Stimulated activated CD4-positive, alpha-beta T cell treated with anti-CD3 and anti-CD28 coated beads, TNF-alpha, amount 100 ng/mL, for 1 hour (primary cell): ENCODE measurements around the gene CD9.

Source experiments
- DNase-seq, 3 donors: peaks; one replicate each; pipeline ENCODE4 v3.0.0-alpha.2; 2020; ENCODE audit warnings: low read depth in 3 of 3, low spot score in 1 of 3

CD9 gene

DNA sequence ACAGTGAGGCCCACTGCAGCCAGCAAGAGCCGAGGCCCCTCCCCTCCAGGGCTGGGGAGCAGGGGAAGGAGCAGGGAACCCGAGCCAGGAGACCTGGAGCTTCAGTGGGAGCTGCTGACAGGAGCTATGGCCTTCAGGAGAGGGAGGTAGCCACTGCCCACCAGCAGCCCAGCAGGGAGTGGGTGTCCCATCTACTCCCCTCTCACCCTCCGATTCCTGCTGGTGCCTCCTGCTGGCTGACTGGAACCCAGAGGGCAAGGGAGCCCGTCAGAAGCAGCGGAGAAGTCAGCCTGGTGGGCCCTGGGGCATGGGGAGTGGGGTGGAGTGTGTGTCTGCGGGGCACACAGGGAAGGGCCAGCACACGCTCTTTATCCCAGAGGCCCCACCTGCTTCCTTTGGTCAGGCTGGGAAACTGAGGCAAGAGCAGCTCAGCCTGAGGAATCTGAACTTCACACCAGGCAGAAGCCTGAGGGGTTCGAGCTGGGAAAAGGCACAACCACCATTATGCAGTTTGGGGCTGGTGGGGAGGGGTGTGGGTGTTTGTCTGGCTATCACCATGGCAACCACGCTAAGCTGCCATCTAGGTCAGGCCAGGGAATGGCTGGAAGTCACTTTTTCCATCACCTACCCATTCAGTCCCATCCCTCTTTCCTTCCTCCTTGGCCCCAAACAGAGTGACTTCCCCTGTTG is 73.5 kb downstream of the CD9 start:
- DNase-seq, result no peak

DNA sequence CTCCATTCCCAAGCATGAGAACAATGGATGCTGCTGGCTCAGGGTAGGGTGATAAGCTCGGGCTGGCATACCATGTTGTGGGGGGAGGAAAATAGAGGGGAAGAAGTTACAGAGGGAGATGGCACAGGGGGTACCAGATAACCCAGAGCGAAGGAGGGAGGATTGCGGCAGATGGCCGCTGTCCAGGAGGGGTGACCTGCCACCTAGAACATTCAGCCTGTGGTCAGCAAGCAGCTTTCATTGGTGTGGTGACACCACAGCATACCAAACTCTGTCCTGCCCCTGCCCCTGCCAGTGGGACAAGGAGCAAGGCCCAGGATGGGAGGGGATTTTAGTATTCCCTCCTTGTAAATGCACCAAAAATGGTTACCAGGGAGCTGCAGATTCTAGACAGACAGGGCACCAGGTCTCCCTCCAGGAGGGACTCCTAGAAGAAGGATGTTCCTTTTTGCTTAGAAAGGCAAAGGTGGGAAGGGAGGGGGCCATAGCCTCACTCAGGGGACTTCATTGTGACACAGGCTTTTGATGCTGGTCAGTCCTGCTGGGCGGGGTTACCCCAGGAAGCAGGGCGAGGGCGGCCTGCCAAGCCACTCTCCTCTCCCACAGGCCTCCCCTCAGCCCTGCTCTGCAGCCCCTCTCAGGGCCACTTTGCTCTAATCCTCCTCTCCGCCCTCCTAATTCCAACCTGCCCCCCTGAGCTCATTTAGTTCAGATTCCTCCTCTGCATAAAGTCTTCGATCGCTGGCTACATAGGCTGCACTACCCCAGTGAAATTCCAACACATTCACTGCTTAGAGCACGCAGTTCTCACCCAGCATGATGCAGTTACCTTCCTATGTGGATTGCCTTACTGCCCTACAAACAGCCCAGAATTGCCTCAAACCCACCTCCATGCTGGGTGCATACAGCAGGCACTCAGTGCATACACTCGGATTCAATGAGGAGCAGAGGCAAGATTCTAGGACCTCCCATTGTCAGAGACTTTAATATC is 74.3 kb downstream of the CD9 start:
- DNase-seq, result no peak

DNA sequence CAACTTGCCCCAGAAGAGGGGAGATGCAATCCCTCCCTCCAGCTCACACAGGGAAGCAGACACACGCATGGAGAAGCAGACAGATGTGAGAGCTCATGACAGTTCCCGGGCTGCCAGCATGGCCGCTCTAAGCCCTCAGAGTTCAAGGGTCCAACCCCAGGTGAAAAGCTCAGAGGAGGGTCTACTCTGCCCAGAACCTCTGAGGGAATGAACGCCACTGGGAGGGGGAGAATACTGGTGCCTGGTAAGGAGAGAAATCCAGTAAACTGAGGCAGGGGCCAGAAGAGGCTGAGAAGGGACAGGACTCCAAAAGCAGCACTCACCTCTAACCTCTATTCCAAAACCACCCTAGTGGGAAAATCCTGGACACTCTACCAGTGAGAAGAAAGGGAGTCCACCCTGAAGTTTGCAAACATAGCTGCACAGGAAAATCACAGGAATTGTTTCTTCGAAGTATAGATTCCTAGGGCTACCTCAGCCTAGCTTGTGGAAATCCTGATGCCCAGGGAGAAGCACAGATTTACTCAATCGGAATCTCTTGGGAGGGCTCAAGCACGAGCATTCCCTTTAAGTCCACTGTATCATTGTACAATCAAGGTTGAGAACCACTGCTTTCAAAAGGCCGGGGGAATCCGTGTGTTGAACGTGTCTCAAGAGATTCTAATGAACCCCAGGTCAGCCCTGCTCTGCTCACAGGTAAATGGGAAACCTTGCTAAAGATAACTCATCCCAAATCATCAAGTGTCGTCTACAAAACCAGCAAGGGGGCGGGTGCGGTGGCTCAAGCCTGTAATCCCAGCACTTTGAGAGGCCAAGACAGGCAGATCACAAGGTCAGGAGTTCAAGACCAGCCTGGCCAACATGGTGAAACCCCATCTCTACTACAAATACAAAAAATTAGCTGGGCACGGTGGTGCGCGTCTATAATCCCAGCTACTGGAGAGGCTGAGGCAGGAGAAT is 76.0 kb downstream of the CD9 start:
- no peak for DNase-seq

DNA sequence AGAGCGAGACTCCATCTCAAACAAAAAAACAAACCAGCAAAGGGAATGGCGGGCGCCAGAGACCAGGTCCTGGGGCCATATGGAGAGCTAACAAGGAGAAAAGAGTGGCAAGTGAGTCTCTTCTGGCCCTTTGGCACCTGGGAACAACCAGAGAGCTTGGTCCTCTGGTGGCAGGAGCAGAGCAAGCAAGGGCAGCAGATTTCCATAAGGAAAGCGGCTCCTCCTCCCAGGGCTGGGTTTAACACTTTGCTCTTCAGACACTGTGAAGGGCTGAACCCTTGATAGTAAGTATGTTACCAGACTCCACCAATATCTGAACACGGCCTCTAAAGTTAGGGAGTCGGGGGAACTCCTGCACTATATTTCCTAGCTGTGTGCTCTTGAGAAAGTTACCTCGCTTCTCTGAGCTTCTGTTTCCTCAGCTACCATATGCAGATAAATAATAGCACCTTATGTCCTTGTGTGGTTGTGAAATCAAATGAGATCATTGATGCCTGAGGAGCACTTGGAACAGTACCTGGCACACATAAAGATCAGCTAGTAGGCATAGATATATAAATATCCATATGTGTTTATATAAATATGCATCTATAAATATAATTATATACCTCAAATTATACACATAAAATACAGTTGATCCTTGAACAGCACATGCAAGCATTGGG is 76.9 kb downstream of the CD9 start:
- no peak for DNase-seq

DNA sequence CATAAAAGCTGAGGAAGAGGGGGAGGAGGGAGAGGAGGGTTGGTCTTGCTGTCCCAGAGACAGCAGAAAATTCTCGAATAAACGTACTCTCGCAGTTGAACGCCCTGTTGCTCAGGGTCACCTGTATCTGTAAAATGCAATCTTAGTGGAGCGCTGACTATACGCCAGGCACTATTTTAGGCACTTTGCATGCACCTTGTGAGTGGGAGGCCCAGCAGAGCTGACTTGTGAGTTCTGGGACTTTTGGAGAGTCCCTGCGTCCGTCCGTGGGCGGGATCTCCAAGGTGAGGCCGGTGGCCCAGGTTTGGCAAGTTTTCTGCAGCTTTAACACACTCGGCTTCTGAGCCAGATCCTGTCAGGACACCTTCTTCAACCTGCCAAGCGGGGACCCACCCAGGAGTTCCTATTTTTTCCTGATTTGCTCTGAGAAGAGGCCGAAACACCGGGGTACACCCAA is 77.8 kb downstream of the CD9 start:
- DNase-seq, result peak in 1 of 3 donors; percentile 38

DNA sequence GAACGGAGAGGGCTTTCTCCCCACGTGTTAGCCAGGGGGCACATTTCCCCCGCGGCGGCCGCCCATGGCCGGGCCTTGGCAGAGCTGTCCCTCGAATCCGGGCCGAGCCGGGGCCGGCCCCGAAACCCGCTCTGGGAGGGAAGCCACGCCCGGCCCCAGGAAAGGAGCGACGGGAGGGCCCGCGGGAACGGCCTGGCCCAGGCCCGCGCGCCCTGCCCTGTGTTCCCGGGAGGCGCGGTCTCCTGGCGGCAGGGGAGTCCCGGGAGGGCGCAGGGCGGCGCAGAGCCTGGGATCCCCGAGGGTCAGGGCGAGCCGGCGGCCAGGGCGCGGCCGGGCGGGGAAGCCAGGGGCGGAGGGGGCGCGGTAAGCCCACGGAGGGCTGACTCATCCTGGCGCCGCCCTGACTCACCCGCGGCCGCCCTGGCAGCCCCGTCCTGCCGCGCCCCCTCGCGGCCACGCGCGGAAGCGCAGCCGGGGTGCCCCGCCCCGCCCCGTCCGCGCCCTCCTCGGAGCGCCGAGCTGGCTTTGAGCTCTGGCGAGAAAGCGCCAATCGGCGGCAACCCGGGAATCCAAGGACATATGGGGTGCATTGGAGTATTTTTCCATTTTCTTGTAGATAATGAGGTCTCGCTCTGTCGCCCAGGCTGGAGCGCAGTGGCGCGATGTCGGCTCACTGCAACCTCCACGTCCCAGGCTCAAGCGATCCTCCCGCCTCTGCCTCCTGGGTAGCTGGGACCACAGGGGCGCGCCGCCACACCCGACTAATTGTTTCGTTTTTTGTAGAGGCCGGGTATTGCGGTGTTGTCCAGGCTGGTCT is 78.4 kb downstream of the CD9 start:
- peak; percentile 38 to 89 (median 77) for DNase-seq

DNA sequence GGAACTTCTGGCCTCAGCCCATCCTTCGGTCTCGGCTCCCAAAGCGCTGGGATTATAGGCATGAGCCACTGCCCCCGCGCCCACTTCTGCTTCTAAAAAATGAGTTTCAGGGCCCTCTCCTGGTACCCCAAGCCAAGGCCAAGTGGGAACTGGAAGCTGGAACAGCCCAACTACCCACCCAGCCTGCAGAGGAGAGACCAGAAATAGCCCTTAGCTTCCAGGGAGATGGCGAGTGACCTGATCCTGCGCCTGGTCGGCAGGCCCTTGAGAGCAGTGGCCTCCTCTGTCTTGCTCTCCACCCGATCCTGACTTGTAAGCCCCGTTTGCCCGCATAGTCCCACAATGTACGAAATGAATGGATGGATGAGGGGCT is 79.0 kb downstream of the CD9 start:
- no peak for DNase-seq

DNA sequence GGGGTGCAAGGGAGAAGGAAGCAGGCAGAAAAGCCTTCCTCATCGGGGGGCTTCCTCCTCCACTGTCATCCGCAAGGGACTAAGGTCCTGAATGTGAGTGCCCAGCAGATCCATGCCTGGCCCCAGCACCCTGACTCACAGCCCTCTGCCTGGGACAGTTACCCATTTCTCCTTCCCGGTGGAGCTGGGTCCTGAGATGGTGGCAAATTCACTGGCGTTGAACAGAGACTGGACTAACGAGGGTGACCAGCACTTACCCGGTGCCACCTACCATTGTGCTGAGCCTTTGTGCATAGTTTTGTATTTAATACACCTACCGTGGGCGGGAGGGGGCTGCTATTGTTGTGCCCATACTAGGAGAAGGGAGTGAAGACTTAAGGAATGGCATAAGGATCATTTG is 79.4 kb downstream of the CD9 start:
- no peak for DNase-seq

DNA sequence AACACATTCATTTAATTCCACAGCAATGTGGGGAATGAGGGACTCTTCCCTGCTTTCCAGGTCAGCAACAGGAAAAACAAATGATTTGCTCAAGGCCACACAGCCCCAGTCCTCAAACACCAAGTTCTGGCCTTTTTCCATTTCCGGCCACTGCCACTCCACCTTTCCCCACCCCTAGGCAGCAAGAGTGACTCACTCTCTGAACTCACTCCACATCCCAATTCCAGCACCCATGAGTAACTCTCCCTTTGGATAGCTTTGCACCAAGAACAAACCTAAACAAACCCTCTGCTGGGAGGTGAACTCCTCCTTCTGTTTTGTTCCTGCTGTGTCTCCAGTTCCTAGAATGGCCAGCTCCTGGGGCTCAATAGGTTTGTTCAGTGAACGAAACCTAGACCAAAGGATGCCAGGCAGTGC is 79.9 kb downstream of the CD9 start:
- DNase-seq, result no peak

DNA sequence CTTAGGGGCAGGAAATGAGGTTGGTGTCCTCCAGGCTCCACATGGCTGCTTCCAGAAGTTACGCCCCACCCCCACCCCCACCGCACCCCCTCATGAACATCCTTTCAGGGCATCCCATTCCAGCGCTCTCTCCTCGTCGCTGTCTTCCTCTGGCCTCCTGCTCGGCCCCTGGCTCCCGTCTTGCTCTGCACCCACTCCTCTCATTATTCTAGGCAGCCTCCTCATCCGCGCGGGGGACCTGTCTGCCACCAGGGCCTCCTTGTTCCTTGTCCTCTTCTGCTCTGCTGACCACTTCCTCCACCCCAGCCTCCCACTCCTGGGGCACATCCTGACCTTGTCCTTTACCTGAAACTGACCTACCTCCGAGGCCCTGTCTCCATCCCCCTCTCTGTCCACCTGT is 80.5 kb downstream of the CD9 start:
- no peak for DNase-seq

DNA sequence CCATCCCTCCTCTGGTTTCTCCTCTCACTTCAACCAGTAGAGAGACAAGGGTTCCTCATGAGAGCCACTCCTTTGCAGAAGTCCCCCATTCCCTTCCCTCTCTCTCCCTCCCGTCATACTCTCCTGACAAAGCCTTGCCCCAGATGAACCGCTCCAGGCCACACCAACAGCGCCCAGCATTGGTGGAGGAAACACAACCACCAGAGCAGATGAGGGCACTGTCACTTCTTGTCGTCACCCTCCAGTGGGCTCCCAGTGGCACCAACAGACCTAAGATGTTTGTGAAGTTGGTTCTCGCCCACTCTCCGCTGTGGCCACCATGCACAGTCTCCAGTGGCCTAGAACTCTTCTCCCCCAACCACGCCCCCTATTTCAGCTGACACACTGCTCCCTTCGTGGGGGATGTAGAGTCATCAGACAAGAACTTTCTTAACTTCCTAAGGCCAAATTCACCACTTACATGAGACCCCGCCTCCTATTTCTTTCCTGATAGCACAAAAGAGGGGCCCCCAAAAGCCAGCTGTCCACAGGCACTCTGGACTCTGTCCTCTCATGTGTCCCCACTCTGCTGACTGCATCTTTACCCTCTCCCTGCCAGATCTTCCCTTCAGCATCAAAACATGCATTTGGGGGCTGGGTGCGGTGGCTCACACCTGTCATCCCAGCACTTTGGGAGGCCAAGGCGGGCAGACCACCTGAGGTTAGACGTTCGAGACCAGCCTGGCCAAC is 81.0 kb downstream of the CD9 start:
- no peak for DNase-seq

DNA sequence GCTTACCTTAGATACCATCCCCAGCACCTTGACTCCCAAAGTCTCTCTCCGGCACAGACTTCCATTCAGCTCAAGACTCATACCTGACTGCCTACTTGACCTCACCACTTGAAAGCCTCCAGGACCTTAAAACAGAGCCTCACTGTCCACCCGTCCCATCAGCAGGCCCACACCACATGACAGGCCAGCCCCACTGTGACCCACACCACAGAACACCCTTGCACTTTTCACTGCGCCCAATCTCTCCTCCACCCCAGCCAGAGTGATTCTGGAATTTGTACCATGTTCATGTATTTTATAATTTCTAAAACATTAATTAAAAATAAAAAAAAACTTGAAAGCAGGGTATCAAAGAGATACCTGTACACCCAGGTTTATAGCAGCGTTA is 82.2 kb downstream of the CD9 start:
- no peak for DNase-seq

DNA sequence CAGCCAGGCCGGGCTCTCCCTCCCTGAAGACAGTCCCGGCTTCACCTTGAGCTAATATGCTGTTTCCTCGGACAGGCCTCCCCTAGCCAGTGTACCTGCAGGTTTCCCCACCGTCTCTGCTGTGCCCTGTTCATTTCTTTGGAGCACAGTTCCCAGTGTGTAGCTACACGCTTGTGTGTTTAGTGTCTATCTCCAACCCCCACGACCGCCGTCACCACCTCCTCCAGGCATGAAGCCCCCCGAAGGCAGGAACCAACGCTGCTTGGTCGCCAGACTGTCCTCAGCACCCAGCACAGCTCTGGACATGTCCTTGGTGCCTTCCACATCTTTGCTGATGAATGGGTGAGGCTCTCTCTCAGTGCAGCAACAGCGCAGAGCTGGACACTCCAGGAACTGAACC is 84.1 kb downstream of the CD9 start:
- no peak for DNase-seq

DNA sequence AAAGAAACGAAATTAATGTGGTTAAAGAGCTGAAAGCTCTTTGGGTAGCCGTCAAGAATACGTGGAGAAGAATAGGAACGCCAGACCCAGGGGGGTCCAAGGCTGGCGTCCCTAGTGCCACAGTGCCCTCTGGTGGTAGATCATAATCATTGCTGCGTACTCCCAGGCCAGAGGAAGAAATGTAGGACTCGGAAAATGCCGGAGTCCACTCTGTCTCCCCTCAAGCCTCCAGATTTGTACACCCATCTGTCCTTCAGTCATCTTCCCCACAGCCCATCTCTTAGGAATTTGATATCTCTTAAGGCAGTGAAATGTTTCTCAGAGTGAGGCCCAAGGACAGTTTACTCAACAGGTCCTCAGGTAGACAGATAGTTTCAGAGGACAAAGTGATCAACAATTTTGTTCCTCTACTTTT is 84.9 kb downstream of the CD9 start:
- peak; percentile 6 to 37 (median 28) for DNase-seq

DNA sequence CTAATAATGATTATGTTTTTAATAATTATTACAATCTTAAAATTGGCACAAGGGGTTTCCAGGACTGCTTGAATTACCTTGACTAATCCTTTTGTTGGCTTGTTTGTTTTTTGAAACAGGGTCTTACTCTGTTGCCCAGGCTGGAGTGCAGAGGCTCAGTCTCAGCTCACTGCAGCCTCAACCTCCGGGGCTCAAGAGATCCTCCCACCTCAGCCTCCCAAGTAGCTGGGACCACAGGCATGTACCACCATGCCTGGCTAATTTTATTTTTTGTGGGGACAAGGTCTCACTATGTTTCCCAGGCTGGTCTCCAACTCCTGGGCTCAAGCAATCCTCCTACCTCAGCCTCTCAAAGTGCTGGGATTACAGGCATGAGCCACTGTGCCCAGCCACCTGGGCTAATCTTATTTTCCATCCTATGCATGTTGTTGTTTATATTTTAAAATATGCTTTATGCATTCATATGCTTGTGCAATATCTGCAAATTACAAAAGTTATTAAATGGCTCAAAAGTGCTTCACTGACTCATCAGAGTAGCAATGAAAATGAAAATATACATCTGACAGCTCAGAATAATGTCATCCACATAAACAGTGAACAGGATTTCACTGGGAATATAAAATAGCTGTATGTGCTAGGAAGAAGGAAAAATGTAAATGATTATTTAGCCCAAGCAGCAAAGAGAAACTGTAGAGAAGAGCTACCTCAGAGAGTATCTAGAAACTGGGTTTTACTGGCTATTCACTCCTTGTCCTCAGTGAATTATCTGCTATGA is 85.5 kb downstream of the CD9 start:
- no peak for DNase-seq
